ENCODE measurements around the gene NACC1. TPM values are rescaled to one million over a fixed set of nuclear protein-coding genes. Genes with fewer than 3 reads are reported as not detected.

Gene NACC1
- total RNA-seq, 1 experiment from 2014 or later = 55.9 TPM

GRCh38 chr19:13152356-13152973 is 34.4 kb downstream of the NACC1 start:
- H3K36me3 Mint-ChIP-seq (ENCODE audit: insufficient read depth, unreplicated experiment) = peaks cover 55% of the 10 kb centered on the region
- BruUV-seq (replicated peaks) = TSS peak; percentile 48
- H3K27me3 Mint-ChIP-seq (ENCODE audit: insufficient read depth, unreplicated experiment) = no peaks in the 10 kb centered on the region
- no peak for TF ChIP-seq CTCF (IDR thresholded peaks at IDR 0.05; ENCODE audit: unreplicated experiment)
- H3K4me1 Mint-ChIP-seq (ENCODE audit: insufficient read depth, unreplicated experiment) = peaks cover 11% of the 10 kb centered on the region
- intact Hi-C loops (cut with micrococcal nuclease) = loop anchor here (10.0 kb wide), 1 partner anchor 82 kb away; no protein-coding TSS in a partner anchor
- peak overlapping the region; percentile 92 for H3K27ac Mint-ChIP-seq (ENCODE audit: low read depth, unreplicated experiment)
- DNase-seq (ENCODE audit: unreplicated experiment) = no peak
- POLR2A ChIA-PET = interaction anchor here (0.5 to 2.2 kb wide), 35 partner anchors 13 to 706 kb away, joined by 3 to 101 read pairs (median 3); partner anchors contain the start of genes DNASE2, FARSA, JUNB and NACC1
- CTCF ChIA-PET = interaction anchor here (0.6 to 1.6 kb wide), 10 partner anchors 10 to 756 kb away, joined by 3 to 10 read pairs (median 4); no protein-coding TSS in a partner anchor
- H3K4me3 Mint-ChIP-seq (ENCODE audit: unreplicated experiment) = peak overlapping the region; percentile 82
- H3K9me3 Mint-ChIP-seq (ENCODE audit: unreplicated experiment) = no peaks in the 10 kb centered on the region

GRCh38 chr19:13152974-13153568 is 35.0 kb downstream of the NACC1 start:
- CTCF ChIA-PET = interaction anchor here (1.0 to 1.6 kb wide), 5 partner anchors 10 to 577 kb away, joined by 3 to 10 read pairs (median 5); no protein-coding TSS in a partner anchor
- no peak for TF ChIP-seq CTCF (IDR thresholded peaks at IDR 0.05; ENCODE audit: unreplicated experiment)
- POLR2A ChIA-PET = interaction anchor here (0.6 to 2.2 kb wide), 27 partner anchors 12 to 705 kb away, joined by 3 to 101 read pairs (median 4); partner anchors contain the start of genes DNASE2, JUNB, NACC1 and RAD23A
- Mint-ChIP-seq H3K4me3 (ENCODE audit: unreplicated experiment) (peak overlapping the region; percentile 82), H3K9me3 (ENCODE audit: unreplicated experiment) (no peaks in the 10 kb centered on the region), H3K27ac (ENCODE audit: low read depth, unreplicated experiment) (peak overlapping the region; percentile 92), H3K27me3 (ENCODE audit: insufficient read depth, unreplicated experiment) (no peaks in the 10 kb centered on the region), H3K4me1 (ENCODE audit: insufficient read depth, unreplicated experiment) (peaks cover 11% of the 10 kb centered on the region), H3K36me3 (ENCODE audit: insufficient read depth, unreplicated experiment) (peaks cover 55% of the 10 kb centered on the region)
- intact Hi-C loops (cut with micrococcal nuclease) = loop anchor here (1.0 to 10.0 kb wide), 2 partner anchors 14 to 82 kb away; no protein-coding TSS in a partner anchor
- BruUV-seq (replicated peaks) = TSS peak; percentile 66
- peak; percentile 98 for DNase-seq (ENCODE audit: unreplicated experiment)

- CTCF ChIA-PET = interaction anchor here (1.4 kb wide), 1 partner anchor 9 kb away, joined by 5 read pairs; no protein-coding TSS in a partner anchor
- intact Hi-C loops (cut with micrococcal nuclease) = loop anchor here (1.0 to 10.0 kb wide), 3 partner anchors 14 to 81 kb away; no protein-coding TSS in a partner anchor
- BruUV-seq (replicated peaks) = TSS peak; percentile 44
- Mint-ChIP-seq H3K4me1 (ENCODE audit: insufficient read depth, unreplicated experiment) (peaks cover 7% of the 10 kb centered on the region), H3K4me3 (ENCODE audit: unreplicated experiment) (peak overlapping the region; percentile 82), H3K27ac (ENCODE audit: low read depth, unreplicated experiment) (peak overlapping the region; percentile 92), H3K27me3 (ENCODE audit: insufficient read depth, unreplicated experiment) (no peaks in the 10 kb centered on the region), H3K36me3 (ENCODE audit: insufficient read depth, unreplicated experiment) (peaks cover 55% of the 10 kb centered on the region), H3K9me3 (ENCODE audit: unreplicated experiment) (no peaks in the 10 kb centered on the region)
- POLR2A ChIA-PET = interaction anchor here (0.5 to 2.5 kb wide), 15 partner anchors 12 to 983 kb away, joined by 3 to 101 read pairs (median 7); partner anchors contain the start of genes JUNB, NACC1 and TRMT1
- no peak for TF ChIP-seq CTCF (IDR thresholded peaks at IDR 0.05; ENCODE audit: unreplicated experiment)
- DNase-seq (ENCODE audit: unreplicated experiment) = peak; percentile 29
These were observed 35.6 kb downstream of the NACC1 start for GRCh38 chr19:13153569-13154240.
